Keratinocyte (primary cell): ENCODE measurements around the gene GBP3. TPM values are rescaled to one million over a fixed set of nuclear protein-coding genes. Genes with fewer than 3 reads are reported as not detected.

ENCODE experiments used
- DNase-seq: peaks from one replicate; pipeline ENCODE4 v3.0.0-alpha.2; 2011; ENCODE audit warnings: low read depth, missing footprints, low spot score
- FAIRE-seq: peaks from 2 replicates; lab custom pipeline; 2011; peaks lifted over from hg19 to GRCh38; lab: Jason Lieb, UNC
- H2AFZ ChIP-seq: 2 replicates; pipeline ENCODE4 v1.6.0; 2012; ENCODE audit warnings: low read length, control low read depth, inconsistent platforms; ENCODE audit not compliant: control insufficient read depth
- H3K27ac ChIP-seq: 2 replicates; pipeline ENCODE4 v1.5.1; 2011; ENCODE audit warnings: low read length; ENCODE audit not compliant: control insufficient read depth, insufficient read depth
- H3K27me3 ChIP-seq: 3 replicates; pipeline ENCODE4 v1.6.0; 2011; ENCODE audit warnings: low read length; ENCODE audit not compliant: control insufficient read depth, insufficient read depth; ENCODE audit errors: extremely low read depth
- H3K36me3 ChIP-seq, 2 experiments: 2 replicates in 1 of 2; 3 replicates in 1 of 2; pipeline ENCODE4 v1.5.1; 2011; ENCODE audit warnings: low read length in 2 of 2, mild to moderate bottlenecking in 1 of 2; ENCODE audit not compliant: control insufficient read depth in 2 of 2, insufficient read depth in 2 of 2; ENCODE audit errors: extremely low read depth in 1 of 2
- H3K4me1 ChIP-seq: 3 replicates; pipeline ENCODE4 v1.5.1; 2011; ENCODE audit warnings: low read length; ENCODE audit not compliant: control insufficient read depth, insufficient read depth; ENCODE audit errors: extremely low read depth
- H3K4me2 ChIP-seq: 3 replicates; pipeline ENCODE4 v1.6.0; 2011; ENCODE audit warnings: low read depth, low read length; ENCODE audit not compliant: control insufficient read depth, insufficient read depth; ENCODE audit errors: extremely low read depth
- H3K4me3 ChIP-seq, 3 experiments: fragments of 200-600 bp in 1 of 3; sonication (generic) in 1 of 3; 2 replicates in 2 of 3; 3 replicates in 1 of 3; pipeline ENCODE4 v1.5.1; 2011 to 2016; ENCODE audit warnings: low read length in 3 of 3, mild to moderate bottlenecking in 3 of 3, control low read depth in 2 of 3, inconsistent platforms in 1 of 3, low read depth in 1 of 3, mixed read lengths in 1 of 3, mixed run types in 1 of 3, moderate library complexity in 1 of 3; ENCODE audit not compliant: control insufficient read depth in 2 of 3, insufficient read depth in 2 of 3; ENCODE audit errors: extremely low read depth in 1 of 3
- H3K79me2 ChIP-seq: 2 replicates; pipeline ENCODE4 v1.6.0; 2012; ENCODE audit warnings: low read length; ENCODE audit not compliant: control insufficient read depth, insufficient read depth
- H3K9ac ChIP-seq: 3 replicates; pipeline ENCODE4 v1.6.0; 2011; ENCODE audit warnings: low read length; ENCODE audit not compliant: control insufficient read depth, insufficient read depth; ENCODE audit errors: extremely low read depth
- H3K9me1 ChIP-seq: 3 replicates; pipeline ENCODE4 v1.6.0; 2011; ENCODE audit warnings: low read length; ENCODE audit not compliant: control insufficient read depth, insufficient read depth; ENCODE audit errors: extremely low read depth
- H3K9me3 ChIP-seq: 2 replicates; pipeline ENCODE4 v1.5.1; 2012; ENCODE audit warnings: low read depth, low read length; ENCODE audit not compliant: control insufficient read depth
- H4K20me1 ChIP-seq: 3 replicates; pipeline ENCODE4 v1.6.0; 2011; ENCODE audit warnings: low read length; ENCODE audit not compliant: control insufficient read depth, insufficient read depth; ENCODE audit errors: extremely low read depth
- EZH2 ChIP-seq: IDR thresholded peaks from one replicate; pipeline ENCODE4 v1.6.1; 2012; ENCODE audit warnings: inconsistent platforms, mild to moderate bottlenecking, low read length, moderate library complexity
- dilution Hi-C: fragments of 300-500 bp; cut with MboI; formaldehyde crosslinking; loops from one replicate; pipeline ENCODE4 v1.7.0; 2020; ENCODE audit warnings: low sequenced_read_pairs; ENCODE audit not compliant: extremely low pct_ligation_motif_present
- polyA plus RNA-seq, 5 experiments: library from polyadenylated mRNA; depleted of rRNA in 3 of 5; stranded (reverse) in 3 of 5; stranded (forward) in 1 of 5; unstranded in 1 of 5; fragments of >200 nt; gene quantifications; 1 replicate in 1 of 5; 2 replicates in 3 of 5; 3 replicates in 1 of 5; pipeline versions ENCODE4 v1.2.1 to v1.2.3, GENCODE V29; 2011 to 2012; ENCODE audit warnings: missing spikeins in 2 of 5, low read depth in 1 of 5, low replicate concordance in 1 of 5
- TF ChIP-seq, protein P1 (sequence below), 3 experiments: IDR thresholded peaks in 1 of 3; conservative IDR thresholded peaks in 1 of 3; optimal IDR thresholded peaks in 1 of 3; 2 replicates in 2 of 3; 3 replicates in 1 of 3; pipeline versions ENCODE3 to v1.5.1; 2011; ENCODE audit warnings: low read length in 3 of 3, mild to moderate bottlenecking in 3 of 3, moderate library complexity in 2 of 3, control low read depth in 1 of 3, inconsistent platforms in 1 of 3; ENCODE audit not compliant: insufficient read depth in 2 of 3; ENCODE audit errors: extremely low read depth in 1 of 3

Gene GBP3
- polyA plus RNA-seq, 1 donor (not counting 4 experiments of a cell fraction or from before 2014, with no cell fraction given): 42.6 TPM

GRCh38 chr1:88980870-88981269 lies 41.8 kb downstream of the GBP3 start:
- no peaks in the 10 kb centered on the region for H4K20me1 ChIP-seq
- no peak overlapping the region for H3K4me2 ChIP-seq
- peaks cover 0 to 5% of the 10 kb centered on the region in 2 experiments for H3K36me3 ChIP-seq
- H3K79me2 ChIP-seq: peaks cover 32% of the 10 kb centered on the region
- no peak overlapping the region for H3K9ac ChIP-seq
- FAIRE-seq (no peak), DNase-seq (no peak)
- no peaks in the 10 kb centered on the region for H3K9me1 ChIP-seq
- no peak for TF ChIP-seq EZH2
- TF ChIP-seq, protein P1, sequence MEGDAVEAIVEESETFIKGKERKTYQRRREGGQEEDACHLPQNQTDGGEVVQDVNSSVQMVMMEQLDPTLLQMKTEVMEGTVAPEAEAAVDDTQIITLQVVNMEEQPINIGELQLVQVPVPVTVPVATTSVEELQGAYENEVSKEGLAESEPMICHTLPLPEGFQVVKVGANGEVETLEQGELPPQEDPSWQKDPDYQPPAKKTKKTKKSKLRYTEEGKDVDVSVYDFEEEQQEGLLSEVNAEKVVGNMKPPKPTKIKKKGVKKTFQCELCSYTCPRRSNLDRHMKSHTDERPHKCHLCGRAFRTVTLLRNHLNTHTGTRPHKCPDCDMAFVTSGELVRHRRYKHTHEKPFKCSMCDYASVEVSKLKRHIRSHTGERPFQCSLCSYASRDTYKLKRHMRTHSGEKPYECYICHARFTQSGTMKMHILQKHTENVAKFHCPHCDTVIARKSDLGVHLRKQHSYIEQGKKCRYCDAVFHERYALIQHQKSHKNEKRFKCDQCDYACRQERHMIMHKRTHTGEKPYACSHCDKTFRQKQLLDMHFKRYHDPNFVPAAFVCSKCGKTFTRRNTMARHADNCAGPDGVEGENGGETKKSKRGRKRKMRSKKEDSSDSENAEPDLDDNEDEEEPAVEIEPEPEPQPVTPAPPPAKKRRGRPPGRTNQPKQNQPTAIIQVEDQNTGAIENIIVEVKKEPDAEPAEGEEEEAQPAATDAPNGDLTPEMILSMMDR (optimal IDR thresholded peaks at IDR 0.05 in 1 of 3, IDR thresholded peaks at IDR 0.05 in 1 of 3, conservative IDR thresholded peaks at IDR 0.05 in 1 of 3; ENCODE audit: extremely low read depth in 1 of 3, insufficient read depth in 2 of 3, low read length in 3 of 3): no peak
- peaks cover 20% of the 10 kb centered on the region for H3K4me1 ChIP-seq
- dilution Hi-C loops: no loop called here
- H2AFZ ChIP-seq: no peak overlapping the region
- no peak overlapping the region for H3K27ac ChIP-seq
- no peaks in the 10 kb centered on the region for H3K27me3 ChIP-seq
- H3K4me3 ChIP-seq: no peak overlapping the region
- H3K9me3 ChIP-seq: no peaks in the 10 kb centered on the region

DNA sequence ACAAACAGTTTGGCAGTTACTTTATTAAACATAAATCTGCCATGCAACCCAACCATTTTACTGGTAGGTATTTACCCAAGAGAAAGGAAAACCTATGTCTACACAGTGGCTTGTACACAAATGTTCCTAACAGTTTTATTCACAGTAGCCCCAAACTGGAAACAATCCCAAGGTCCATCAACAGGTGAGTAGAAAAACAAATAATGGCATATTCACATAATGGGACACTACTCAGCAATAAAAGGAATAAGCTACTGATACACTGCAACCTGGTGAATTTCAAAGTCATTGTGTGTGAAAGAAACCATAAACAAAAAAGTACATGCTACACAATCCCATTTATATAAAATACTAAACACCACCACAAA lies 42.9 kb downstream of the GBP3 start:
- Histone ChIP-seq H3K27ac (no peak overlapping the region), H3K9ac (no peak overlapping the region), H3K36me3 (peaks cover 0 to 5% of the 10 kb centered on the region in 2 experiments), H3K4me1 (peaks cover 8% of the 10 kb centered on the region), H2AFZ (no peak overlapping the region), H3K9me1 (no peaks in the 10 kb centered on the region), H3K79me2 (peaks cover 32% of the 10 kb centered on the region), H3K4me2 (no peak overlapping the region), H3K9me3 (no peaks in the 10 kb centered on the region), H3K4me3 (no peak overlapping the region), H3K27me3 (no peaks in the 10 kb centered on the region), H4K20me1 (no peaks in the 10 kb centered on the region)
- TF ChIP-seq EZH2: no peak
- dilution Hi-C loops: no loop called here
- DNase-seq (no peak), FAIRE-seq (no peak)
